Measurements from ENCODE around the gene KIRREL3.
"Not testable (repeated sequence)": the region's sequence is repeated elsewhere in the genome, so short reads cannot be mapped to it uniquely, and the experiment has no call there.

KIRREL3 gene

GRCh38 chr11:126396266-126396665, 604.3 kb downstream of the KIRREL3 start:
- H3K36me3 ChIP-seq (ENCODE audit: insufficient read depth, low read length); H3K4me1 ChIP-seq (ENCODE audit: insufficient read depth, low read length); H3K9me3 ChIP-seq (ENCODE audit: control insufficient read depth, insufficient read depth, low read length); H3K9ac ChIP-seq (ENCODE audit: low read depth, low read length): not testable (repeated sequence)

DNA sequence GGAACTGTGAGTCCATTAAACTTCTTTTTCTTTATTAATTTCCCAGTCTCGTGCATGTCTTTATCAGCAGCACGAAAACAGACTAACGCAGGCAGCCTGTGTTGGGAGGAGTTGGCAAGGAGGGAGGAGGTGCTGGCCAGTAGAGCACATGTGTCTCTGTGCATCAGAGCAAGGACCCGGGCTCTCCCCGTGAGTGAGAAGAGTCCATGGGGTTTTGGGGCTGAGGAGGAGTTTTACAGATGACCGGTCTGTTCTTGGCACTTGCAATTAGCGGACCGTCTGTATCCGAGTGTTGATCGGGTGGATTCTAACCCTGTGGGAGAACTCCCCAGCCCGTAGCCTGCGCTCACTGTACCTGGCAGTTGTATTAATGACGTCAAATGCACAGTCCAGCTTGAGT, 604.8 kb downstream of the KIRREL3 start:
- not testable (repeated sequence) for H3K36me3 ChIP-seq (ENCODE audit: insufficient read depth, low read length); H3K9ac ChIP-seq (ENCODE audit: low read depth, low read length); H3K4me1 ChIP-seq (ENCODE audit: insufficient read depth, low read length); H3K9me3 ChIP-seq (ENCODE audit: control insufficient read depth, insufficient read depth, low read length)

DNA sequence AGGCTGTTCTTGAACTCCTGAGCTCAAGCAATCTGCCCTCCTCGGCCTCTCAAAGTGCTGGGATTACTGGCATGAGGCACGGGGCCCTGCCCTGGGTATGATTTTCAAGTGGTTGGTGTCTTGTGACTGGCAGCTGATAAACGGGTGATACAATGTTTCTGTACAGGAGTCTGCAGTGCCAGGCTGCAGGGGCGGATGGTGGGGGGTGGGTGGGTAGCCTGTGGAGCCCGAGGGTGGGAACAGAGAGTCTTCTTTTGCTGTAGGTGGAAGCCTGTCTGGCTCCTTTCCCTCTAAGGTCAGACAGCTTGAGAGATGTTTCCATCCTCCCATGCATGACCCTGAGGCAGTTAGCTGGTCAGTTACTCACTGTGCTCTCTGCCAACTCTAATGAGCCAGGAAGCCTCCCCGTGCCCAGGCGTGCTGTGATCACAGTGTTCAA, 605.9 kb downstream of the KIRREL3 start:
- not testable (repeated sequence) for H3K9ac ChIP-seq (ENCODE audit: low read depth, low read length); H3K4me1 ChIP-seq (ENCODE audit: insufficient read depth, low read length); H3K36me3 ChIP-seq (ENCODE audit: insufficient read depth, low read length); H3K9me3 ChIP-seq (ENCODE audit: control insufficient read depth, insufficient read depth, low read length)

DNA sequence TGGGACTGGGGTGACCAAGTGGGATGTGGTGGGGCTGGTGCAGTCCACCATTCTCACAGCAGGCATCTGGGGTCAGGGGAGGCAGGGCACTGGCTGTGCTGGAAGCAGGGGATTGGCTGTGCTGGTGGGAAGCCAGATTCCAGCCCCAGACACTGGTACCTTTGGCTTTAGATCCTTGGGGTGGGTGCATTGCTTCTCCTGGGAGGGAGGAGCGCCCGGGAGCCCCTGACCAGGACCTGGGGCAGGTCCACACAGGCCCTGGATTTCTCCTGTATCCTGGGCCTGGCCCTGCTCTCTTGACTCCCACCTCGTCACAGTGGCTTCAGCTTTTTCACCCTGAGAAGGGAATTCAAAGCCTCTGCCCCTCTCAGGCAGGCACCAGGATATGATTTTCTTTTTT, 606.5 kb downstream of the KIRREL3 start:
- no peak overlapping the region for H3K9ac ChIP-seq (ENCODE audit: low read depth, low read length)
- H3K9me3 ChIP-seq (ENCODE audit: control insufficient read depth, insufficient read depth, low read length): no peaks in the 10 kb centered on the region
- H3K36me3 ChIP-seq (ENCODE audit: insufficient read depth, low read length): no peaks in the 10 kb centered on the region
- H3K4me1 ChIP-seq (ENCODE audit: insufficient read depth, low read length): peaks cover 7% of the 10 kb centered on the region

- Histone ChIP-seq H3K36me3 (ENCODE audit: insufficient read depth, low read length) (no peaks in the 10 kb centered on the region), H3K9ac (ENCODE audit: low read depth, low read length) (no peak overlapping the region), H3K4me1 (ENCODE audit: insufficient read depth, low read length) (peaks cover 7% of the 10 kb centered on the region), H3K9me3 (ENCODE audit: control insufficient read depth, insufficient read depth, low read length) (no peaks in the 10 kb centered on the region)
These were observed 607.4 kb downstream of the KIRREL3 start for GRCh38 chr11:126393143-126393542.

GRCh38 chr11:126392633-126393013, 607.9 kb downstream of the KIRREL3 start:
- Histone ChIP-seq H3K9ac (ENCODE audit: low read depth, low read length) (no peak overlapping the region), H3K4me1 (ENCODE audit: insufficient read depth, low read length) (peaks cover 7% of the 10 kb centered on the region), H3K36me3 (ENCODE audit: insufficient read depth, low read length) (no peaks in the 10 kb centered on the region), H3K9me3 (ENCODE audit: control insufficient read depth, insufficient read depth, low read length) (no peaks in the 10 kb centered on the region)

DNA sequence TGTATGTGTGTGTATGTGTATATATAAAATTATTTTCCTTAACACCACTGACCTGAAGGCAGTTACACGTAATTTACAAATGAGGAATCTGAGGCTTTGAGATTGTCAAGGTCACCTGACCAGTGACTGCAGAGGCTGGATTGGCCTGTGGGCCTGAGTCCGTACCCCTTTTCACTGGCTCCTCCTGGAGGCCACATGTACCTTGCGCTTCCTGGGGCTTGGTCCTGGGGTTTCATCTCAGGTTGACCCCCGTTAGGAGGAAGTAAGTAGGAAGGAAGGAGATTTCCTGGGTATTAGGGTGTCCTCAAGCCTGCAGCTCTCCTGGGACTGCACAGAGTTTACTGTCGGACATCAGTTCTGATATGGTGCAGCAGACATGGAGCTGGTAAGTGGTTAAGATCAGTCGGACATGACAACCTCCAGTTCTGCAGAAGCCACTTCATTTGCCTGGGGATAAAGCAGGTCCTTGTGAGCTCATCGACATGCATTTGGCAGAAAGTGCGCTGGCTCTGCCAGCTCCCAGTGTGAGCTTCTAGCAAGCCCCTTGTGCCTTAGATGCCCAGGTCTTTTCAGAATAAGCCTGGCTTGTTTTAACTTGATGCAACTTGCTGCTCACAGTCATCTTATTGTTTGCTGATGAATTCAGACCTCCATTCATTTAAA, 608.5 kb downstream of the KIRREL3 start:
- no peaks in the 10 kb centered on the region for H3K9me3 ChIP-seq (ENCODE audit: control insufficient read depth, insufficient read depth, low read length)
- H3K4me1 ChIP-seq (ENCODE audit: insufficient read depth, low read length): peaks cover 7% of the 10 kb centered on the region
- H3K36me3 ChIP-seq (ENCODE audit: insufficient read depth, low read length): no peaks in the 10 kb centered on the region
- H3K9ac ChIP-seq (ENCODE audit: low read depth, low read length): no peak overlapping the region

- peaks cover 10% of the 10 kb centered on the region for H3K4me1 ChIP-seq (ENCODE audit: insufficient read depth, low read length)
- no peak overlapping the region for H3K9ac ChIP-seq (ENCODE audit: low read depth, low read length)
- no peaks in the 10 kb centered on the region for H3K9me3 ChIP-seq (ENCODE audit: control insufficient read depth, insufficient read depth, low read length)
- no peaks in the 10 kb centered on the region for H3K36me3 ChIP-seq (ENCODE audit: insufficient read depth, low read length)
These were observed 609.1 kb downstream of the KIRREL3 start for GRCh38 chr11:126391286-126391954.

DNA sequence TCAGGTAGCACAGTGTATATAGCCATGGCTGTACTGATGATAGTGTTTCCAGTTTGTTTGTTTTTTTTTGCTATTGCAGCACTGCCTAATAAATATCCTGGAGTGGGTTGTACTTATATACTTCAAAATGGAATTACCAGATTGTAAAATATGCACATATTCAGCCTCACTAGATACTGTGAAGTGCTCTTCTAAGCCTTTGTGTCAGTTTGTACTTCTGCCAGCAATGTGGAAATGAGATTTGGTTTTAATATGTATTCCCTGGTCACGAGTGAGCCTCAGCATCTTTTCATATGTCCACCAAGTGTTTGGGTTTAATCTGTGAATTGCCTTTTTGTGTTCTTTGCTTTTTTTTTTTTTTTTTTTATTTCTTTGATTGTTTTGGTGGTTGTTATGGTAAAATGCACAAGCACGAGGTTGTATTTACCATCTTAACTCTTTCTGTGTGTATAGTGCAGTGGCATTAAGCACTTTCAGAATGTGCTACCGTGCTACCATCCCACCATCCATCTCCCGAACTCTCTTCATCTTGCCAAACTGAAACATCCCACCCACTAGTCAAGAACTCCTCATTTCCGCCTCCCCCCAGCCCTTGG, 610.2 kb downstream of the KIRREL3 start:
- Histone ChIP-seq H3K9me3 (ENCODE audit: control insufficient read depth, insufficient read depth, low read length) (no peaks in the 10 kb centered on the region), H3K9ac (ENCODE audit: low read depth, low read length) (no peak overlapping the region), H3K4me1 (ENCODE audit: insufficient read depth, low read length) (peaks cover 16% of the 10 kb centered on the region), H3K36me3 (ENCODE audit: insufficient read depth, low read length) (no peaks in the 10 kb centered on the region)

GRCh38 chr11:126387857-126388256, 612.7 kb downstream of the KIRREL3 start:
- Histone ChIP-seq H3K9ac (ENCODE audit: low read depth, low read length) (no peak overlapping the region), H3K9me3 (ENCODE audit: control insufficient read depth, insufficient read depth, low read length) (no peaks in the 10 kb centered on the region), H3K36me3 (ENCODE audit: insufficient read depth, low read length) (no peaks in the 10 kb centered on the region), H3K4me1 (ENCODE audit: insufficient read depth, low read length) (peaks cover 16% of the 10 kb centered on the region)

DNA sequence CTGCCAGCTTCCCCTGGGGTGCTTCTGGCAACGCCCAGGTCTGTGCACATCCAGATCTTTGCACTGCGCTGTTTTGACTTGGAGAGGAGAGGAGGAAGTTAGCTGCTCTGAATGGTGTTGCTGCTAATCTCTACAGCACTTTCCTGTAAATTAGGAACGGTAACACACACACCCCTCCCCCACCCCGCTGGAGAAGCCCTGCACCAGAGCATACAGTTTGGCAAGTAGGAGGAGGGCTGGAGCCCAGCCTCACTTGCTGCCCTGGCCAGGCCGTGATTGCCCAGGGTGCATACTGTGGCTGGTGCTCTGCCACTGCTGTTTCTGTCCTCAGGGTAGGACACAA, 613.9 kb downstream of the KIRREL3 start:
- not testable (repeated sequence) for H3K9me3 ChIP-seq (ENCODE audit: control insufficient read depth, insufficient read depth, low read length); H3K9ac ChIP-seq (ENCODE audit: low read depth, low read length); H3K36me3 ChIP-seq (ENCODE audit: insufficient read depth, low read length)
- peaks cover 15% of the 10 kb centered on the region for H3K4me1 ChIP-seq (ENCODE audit: insufficient read depth, low read length)

DNA sequence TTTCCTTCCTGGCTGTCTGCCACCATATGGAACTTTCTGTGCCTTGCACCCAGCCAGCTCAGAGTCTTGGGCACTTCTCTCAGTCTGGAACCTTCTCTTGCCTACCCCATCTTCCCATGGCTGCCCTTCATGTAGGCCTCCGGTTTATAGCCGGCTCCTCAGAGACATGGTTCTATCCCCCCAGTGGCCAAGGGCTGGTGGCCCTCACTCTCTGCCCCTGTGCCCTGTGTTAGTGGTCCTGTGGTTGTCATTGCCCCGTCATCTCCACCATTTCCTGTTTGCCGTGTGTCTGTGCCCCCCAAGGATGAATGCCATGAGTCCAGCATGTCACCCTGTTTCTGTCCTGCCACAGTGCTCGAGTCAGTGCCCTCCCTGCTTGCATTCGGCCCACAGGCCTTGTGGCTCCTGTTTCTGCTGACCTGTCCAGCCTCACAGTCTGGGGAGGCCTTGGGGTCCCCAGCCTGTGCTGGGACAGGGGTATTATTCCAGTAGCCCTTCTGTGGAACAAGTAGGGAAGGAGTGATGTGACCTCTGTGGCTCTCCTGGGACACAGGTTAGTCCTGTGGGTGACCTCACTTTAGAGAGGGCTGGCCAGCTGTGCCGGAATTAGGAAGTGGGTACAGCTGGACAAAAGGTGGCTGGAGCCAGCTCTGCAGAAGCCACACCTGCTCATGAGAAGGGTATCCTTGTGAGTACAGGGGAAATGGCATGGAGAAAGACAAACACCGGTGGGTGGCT, 614.4 kb downstream of the KIRREL3 start:
- Histone ChIP-seq H3K36me3 (ENCODE audit: insufficient read depth, low read length) (no peaks in the 10 kb centered on the region), H3K4me1 (ENCODE audit: insufficient read depth, low read length) (peaks cover 9% of the 10 kb centered on the region; the same call in 1 of the 2 replicates), H3K9ac (ENCODE audit: low read depth, low read length) (no peak overlapping the region)

GRCh38 chr11:126384449-126385070, 616.0 kb downstream of the KIRREL3 start:
- Histone ChIP-seq H3K9me3 (ENCODE audit: control insufficient read depth, insufficient read depth, low read length) (no peaks in the 10 kb centered on the region), H3K36me3 (ENCODE audit: insufficient read depth, low read length) (no peaks in the 10 kb centered on the region), H3K9ac (ENCODE audit: low read depth, low read length) (no peak overlapping the region), H3K4me1 (ENCODE audit: insufficient read depth, low read length) (peaks cover 9% of the 10 kb centered on the region; the same call in 1 of the 2 replicates)

More for the DNA sequence above, 614.4 kb downstream of the KIRREL3 start:
- H3K9me3 ChIP-seq (ENCODE audit: control insufficient read depth, insufficient read depth, low read length): no peaks in the 10 kb centered on the region
